HG03469 (cell line): ENCODE results near the gene KCNQ2.

Experiments
- ATAC-seq: cut with Tn5 transposase; IDR thresholded peaks from one replicate; pipeline ENCODE4 v1.9.1; 2021; ENCODE audit warnings: mild to moderate bottlenecking, moderate library complexity, moderate number of reproducible peaks; ENCODE audit not compliant: unreplicated experiment

KCNQ2 gene

DNA sequence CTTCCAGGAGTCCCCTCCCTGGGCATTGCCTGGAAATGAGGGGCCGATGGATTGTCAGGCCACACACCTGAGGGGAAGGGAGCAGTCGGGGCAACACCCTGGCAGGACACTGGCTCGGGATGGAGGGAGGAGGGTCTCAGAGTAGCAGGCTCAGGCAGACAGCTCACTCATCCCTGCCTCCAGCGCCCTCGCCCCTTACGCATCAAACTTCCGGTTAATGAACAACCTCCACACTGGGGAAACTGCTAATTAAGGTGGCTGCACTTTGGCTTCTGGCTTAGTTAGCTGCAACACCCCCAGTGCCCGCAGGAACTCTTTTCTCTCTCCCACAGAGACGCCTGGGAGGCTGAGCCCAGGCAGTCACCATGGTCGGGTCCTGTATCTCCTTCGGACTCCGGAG is 98.0 kb downstream of the KCNQ2 start:
- ATAC-seq, result no peak

DNA sequence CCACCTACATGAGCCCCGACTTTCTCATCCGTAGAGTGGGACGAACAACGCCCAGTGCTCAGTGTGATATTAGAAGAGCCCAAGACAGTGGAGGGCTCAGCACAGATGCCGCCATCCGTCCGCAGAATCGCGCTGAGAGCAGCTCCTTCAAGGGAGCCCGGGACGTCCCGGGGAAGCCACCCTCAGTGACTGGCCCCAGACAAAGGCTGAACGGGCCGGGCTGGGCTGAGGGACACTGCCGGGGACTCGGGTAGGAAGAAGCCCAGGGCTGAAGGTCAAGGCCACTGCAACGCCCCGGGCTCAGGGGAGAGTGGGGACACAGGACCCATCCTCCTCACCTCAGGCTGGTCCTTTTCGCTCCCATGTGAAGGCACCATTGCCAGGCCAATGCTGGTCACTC is 98.5 kb downstream of the KCNQ2 start:
- ATAC-seq, result no peak

DNA sequence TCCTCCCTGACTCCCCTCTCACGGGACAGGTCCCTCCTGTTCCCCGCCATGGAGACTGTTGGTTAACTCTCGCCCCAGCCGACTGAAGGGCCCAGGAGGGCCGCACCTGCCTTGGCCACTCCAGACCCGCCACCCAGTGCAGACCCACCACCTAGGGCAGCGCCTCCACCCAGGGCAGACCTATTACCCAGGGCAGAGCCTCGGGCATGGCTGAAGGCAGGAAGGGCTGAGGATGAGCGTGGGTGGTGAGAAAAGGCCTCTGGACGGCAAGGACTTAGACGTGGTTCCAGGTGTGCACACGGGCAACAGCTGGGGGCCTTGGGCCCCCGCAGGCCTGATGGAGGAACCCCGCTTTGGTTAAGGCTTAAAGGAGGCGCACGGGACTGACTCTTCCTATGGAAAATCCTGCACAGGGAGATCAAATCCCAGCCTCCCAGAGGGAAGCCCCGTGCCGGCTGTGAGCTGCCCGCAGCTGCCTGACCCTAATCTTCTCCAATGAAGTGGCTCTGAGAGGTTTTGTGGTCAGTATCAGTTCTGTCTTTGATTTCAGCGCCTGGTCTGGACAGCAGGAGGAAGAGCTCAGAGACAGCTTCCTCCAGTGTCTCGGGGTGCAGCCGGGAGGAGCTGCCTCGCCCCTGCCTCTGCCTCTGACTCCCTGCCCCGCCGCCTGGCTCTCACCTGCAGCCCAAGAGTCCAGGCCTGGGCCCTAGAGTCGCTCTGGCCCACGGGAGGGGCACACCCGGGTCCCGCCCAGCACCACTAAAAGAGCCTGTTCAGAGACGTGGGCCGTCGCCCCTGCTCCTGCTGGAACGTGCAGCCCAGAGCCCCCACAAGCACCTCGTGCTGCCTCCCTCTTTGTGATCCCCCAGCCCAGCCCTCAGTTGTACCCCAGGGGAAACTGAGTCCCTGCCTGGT is 99.2 kb downstream of the KCNQ2 start:
- no peak for ATAC-seq

DNA sequence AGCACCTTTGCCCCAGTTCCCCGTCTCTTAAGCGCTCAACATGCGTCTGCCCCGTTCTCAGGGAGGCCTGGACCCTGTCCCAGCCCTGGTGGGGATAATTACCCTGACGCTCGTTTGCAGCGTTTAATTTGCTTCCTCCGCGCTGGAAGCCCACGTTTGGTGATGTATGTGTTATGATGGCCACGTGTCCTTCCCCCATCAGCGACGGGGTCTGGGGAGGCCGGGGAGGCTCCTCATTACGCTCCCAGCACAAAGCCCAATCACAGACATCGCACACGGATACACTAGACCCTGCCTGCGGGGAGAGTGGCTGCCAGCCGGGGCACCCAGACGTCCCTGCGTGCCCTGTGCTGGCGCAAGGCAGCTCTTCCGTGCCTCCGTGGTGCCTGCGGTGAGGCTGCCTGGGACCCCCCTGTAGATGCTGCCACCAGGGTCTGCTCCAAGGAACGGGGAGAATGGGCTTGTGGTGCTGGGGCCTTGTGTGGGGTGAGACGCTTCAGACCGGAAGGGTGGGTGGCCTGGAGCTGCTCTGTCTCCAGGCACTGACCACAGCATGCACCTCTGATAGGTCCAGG is 101.1 kb downstream of the KCNQ2 start:
- ATAC-seq, result no peak

DNA sequence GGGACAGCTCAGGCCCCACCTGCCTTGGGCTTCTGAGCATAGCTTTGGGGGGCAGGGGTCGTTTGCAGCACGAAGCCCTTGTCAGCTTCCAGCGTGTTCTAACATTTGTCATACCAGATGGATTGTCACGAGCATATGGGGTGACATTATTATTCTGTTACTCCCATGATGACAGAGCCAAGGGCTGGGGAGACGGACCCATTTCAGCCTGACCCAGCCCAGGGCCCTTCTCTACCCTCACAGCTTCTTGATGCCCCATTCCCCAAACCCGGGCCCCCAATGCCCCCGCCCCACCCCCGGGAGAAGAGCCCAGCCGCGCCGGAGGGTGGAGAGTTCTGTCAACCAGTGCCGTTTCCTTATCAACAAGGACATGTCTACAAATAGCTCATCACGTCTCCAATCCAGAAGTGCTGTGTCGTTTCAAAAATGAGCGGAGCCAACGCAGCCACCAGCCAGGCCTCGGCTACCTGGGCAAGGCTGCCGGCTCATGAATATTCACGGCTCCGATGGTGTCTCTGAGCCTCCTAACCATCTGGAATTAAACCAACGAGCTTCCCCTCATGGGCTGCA is 101.8 kb downstream of the KCNQ2 start:
- no peak for ATAC-seq

DNA sequence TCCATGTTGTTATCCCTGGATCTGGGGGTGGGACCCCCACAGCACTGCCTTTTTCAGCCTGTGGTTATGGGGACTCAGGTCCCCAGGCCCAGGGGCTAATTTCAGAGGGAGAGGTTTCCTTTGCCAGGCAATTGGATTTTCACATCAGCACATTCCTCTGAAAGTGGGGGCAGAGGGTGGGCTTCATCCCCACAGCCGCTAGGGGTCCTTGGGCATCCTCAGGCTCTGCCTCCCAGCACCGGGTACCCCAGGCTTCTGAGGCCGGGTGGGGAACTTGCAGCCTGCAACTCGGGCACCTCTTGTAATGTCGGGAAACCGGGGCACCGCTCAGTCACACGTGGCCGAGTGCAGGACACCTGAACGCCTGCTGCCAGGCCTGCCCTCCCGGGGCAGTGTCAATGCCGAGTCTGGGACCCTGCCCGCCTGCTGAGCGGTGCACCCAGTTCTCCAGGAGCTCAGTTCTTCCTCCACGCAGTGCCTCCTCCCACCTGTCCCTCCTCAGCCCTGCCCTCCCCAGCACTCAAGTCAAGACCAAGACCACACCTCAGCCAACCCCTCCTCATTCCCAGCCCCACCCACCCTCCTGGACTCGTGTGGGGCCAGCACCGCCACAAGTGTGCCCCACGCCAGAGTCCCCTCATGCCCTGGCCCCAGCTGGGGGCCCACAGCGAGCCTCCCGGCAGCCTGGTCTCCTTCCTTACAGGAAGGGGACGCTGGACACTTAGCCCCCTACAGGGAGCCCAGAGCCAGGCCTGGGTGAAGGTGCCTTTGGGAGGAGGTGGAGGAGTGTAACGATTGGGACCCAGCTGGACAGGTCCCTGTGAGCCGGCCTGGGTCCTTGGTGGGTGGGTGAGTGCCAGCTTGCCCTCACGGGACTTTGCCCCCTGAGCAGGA is 102.5 kb downstream of the KCNQ2 start:
- no peak for ATAC-seq

DNA sequence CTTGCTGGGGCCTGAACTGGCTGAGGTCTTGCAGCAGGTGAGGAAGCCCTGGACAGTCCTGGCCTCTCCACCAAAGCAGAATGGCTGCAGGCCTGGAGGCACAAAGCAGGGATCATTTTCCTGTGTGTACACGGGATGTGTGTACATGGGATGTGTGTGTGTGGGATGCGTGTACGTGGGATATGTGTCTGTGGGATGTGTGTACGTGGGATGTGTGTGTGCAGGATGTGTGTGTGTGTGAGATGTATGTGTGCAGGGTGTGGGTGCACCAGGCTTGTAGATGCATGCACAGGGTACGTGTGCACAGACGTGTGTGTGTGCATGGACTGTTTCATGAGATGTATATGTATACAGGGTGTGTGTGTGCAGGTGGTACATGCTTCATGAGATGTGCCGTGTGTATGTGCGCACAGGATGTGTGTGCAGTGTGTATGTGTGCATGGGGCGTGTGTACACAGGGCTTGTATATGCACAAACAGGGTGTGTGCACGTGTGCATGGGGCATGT is 103.4 kb downstream of the KCNQ2 start:
- ATAC-seq, result no peak

DNA sequence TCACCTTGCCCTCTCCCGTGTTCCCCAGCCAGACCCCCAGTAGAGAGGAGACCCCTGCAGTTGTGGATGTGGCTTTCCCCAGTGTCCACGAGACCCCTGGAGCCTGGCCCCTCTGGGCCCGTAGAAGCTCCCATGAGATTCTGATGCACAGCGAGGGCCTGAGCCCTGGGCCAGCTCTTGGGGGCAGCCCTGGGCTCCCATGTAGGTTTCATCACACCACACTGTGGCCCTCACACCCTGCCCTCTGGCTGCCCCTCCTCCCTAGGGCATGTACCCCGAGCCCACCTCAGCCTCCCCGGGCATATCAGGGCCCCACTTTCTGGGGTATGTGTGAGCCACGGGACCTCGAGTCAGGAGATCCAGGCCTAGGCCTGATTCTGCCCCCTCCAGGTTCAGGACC is 104.3 kb downstream of the KCNQ2 start:
- no peak for ATAC-seq

DNA sequence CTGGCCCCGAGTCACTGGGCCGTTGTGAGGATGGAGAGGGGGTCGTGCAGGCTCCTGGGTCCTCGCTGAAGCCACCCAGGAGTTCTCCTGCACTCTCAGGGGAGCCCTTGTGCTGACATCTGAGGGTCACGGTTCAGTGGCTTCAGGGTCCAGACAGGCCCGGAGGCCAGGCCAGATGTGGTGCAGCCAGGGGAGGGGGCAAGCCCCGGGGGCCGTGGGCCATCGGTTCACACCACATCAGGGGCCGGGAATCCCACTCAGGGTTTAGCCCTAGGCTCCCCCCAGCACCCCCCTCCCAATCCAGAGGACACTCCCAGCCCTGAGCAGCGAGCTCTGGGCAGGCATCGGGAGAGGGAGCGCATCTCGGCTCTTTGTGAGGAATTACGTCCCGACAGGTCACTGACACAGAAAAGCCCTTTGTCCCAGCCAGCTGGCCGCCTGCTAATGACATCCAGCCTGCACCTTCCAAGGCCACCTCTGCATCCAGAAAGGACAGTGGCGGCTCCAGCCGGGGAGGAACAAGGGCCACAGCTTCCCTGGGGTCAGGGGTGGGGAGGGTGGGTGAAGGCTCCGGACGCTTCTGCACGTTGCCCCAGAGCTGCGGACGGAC is 104.9 kb downstream of the KCNQ2 start:
- no peak for ATAC-seq

DNA sequence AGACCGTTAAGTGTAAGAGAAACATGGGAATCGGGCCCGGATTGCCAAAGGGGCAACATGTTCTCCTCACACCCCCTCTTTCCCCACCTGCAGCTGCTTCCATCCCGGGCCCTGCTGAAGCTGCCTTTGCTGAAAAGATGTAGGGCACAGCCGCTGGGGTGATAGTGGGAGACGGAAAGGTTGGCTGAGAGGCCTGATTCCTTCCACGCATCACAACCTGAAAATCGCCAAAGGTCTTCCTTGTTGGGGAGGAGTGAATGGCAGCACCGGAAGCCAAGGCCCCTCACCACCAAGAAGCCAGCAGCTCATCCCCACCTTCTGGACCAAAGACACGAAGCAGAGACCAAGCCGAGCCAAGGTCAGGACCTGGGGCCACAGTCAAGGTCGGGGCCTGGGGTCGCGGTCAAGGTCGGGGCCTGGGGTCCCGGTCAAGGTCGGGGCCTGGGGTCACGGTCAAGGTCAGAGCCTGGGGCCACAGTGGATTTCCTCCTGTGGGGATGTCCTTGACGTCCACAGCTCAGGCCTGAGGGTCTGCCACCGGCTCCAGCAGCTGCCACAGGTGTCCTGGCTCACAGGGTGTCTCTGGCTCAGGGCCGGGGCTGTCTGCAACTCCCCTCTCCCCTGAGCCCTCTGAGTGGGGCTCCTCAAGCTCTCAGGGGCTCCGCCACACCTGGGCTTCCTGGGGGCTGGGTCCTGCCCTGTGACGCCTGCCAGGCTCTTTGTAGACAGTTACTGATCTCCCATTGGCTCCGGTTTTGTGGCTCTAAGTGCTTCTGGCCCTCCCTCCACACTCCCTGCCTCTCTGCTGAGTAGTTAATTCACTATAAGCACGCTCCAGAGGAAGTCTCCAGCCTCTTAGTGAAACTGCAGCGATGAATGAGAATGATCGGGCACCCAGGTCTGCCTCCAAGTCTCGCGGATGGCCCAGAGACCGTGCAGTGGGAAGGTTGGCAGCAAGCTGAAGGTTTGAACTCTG is 105.8 kb downstream of the KCNQ2 start:
- ATAC-seq, result no peak

DNA sequence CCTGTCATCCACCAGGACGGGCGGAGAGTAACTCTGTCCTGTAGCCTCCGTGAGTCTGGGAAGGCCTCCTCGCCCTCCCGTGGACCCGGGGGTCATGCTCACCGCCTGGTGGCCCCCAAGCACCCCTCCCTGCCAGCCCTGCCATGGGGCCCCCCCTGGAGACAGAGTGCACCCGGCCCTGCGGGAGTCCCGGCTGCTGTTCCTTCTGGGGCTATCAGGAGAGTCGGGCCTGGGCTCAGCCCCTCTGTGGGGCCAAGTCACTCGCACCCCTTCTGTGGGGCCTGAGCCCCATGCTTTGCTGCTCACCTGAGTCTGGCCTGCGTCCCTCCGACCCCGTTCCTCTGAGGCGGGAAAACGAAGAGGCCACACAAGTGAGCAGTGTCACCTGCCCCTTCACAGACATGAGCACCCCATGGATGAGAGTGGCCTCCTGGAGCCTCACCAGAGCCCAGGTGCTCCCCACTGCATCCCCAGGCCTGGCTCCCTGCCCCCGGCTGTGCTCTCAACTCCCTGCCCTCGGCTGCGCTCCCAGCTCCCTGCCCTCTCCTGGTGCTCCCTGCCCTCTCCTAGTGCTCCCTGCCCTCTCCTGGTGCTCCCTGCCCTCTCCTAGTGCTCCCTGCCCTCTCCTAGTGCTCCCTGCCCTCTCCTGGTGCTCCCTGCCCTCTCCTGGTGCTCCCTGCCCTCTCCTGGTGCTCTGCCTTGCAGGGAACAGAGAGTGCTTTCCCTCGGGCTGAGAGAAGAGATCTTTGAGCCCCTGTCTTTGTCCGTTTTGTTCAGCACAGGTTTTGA is 106.7 kb downstream of the KCNQ2 start:
- no peak for ATAC-seq

DNA sequence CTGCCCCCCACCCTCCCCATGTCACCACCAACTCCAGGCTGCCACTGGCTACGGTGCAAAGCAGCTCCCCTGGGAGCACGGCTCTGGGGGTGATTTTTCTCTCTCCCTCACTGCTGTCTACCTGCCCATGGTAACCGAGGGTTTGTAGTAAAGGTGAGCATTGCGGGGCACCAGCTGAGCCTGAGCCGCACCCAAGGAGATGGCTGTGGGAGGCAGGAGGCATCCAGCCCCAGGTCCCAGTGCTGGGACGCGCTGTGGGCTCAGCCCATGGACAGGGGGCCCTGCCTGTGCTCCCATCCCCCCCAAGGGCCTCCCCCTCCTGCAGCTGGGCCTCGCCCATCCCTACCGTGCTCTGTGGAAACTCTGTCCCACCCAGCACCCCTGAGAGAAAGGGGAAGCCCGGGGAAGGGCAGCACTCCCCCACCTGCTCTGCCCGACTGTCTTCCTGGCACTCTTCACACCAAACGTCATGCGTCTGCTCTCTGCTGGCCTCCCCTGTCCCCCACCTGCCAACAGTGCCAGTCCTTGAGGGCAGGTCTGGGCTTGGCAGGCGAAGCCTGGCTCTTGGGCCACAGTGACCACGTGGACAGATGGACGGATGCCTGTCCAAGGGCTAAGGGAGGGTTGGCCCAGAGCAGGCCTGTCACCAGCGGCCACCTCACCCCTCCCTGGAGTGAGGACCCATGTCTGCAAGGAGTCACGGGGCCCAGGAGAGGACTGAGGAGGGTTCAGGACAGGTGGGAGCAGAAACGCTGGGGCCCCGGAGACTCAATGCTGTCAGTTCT is 107.5 kb downstream of the KCNQ2 start:
- no peak for ATAC-seq

DNA sequence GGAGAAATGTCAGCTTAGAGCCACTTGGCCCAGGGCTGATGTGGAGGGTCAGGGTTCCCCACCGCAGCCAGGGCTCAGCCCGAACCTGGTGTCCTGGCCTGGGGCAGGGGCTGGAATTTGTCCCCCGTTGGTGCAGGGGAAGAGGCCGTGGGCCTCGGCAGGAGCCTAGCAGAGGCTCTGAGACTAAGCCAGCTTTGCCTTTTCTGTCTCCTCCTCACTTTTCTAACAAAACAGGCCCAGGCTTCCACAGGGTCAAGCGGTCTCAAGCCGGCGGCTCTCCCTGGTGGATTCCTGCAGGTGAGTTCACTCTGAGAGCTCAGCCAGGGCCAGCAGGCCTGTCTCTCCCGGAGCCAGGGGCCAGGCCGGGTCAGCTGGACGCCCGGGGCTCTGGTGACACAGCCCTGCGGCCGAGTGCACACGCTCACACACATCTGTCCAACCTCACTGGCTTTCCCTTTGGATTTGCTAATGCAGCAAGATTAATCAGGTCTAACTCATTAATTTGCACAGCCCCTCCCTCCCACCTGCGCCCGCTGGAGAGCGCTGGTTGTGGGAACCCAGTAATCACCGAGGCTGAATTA is 108.4 kb downstream of the KCNQ2 start:
- no peak for ATAC-seq

DNA sequence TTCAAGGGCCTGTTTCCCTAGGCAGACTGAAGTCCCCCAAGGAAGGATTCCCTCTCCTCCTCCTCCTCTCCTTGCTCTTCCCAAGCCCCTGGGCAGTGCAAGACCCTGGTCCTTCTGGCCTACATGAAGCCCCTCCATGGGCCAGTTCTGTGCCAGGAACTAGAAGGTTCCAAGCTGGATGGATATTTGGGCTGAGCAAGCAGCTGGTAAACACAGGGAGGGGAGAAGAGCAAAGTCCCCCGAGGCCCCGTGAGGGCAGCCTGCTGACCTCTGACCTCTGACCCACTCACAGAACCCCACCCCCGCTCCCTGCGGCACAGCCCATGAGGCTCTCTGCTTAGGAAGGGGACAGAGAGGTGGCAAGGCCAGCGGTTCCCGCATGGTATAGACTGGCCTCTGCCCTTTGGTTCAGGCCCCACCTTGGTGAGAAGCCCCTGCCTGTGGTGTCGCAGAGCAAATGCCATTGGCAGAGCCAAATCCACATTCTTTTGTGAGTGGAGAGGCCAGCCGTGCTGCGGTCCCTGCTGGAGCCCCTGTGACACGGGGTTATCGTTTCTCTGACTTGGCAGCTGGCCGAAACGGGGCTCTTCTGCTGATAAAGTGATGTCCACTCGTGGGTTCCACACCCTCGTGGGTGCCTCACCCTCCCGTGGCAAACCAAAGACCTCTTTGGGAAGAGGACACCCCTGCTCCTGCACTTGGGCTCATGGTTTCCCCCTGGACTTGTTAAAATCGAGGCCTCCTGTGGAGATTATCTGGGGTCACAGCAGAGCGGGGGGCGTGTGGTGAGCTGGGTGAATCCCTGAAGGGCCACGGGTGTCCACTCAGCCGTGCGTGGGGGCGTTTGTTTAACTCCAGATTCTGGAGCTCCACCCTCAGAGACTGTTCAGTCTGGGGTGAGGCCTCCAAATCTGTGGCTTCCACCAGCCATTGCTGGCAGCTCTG is 109.2 kb downstream of the KCNQ2 start:
- no peak for ATAC-seq

DNA sequence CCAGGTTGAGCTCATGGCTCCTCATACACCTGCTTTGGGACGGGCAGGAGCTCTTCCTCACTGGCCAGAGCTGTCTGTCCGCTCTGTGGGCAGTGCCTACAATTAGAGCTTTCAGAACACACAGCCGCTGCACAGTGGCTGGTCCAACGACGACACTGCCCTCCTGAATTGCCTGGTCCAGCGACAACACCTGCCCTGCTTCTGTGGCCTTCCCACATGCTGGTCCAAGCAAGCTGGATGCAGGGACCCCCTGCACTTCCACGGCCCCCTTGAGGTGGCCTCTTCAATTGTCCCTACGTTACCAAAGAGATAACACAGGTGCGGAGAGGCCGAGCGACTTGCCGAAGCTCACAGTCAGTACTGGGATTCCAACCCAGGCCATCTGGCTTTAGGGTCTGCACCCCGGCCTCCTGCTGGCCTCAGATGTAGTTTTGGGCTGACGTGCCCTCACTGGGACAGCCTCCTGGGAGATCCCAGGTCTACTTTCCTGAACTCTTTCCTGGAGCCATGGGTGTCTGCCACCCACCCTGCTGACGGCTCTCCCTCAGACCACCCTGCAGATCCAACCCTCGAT is 109.9 kb downstream of the KCNQ2 start:
- no peak for ATAC-seq
